B cell (primary cell): ENCODE measurements around the gene CREB5. TPM values are rescaled to one million over a fixed set of nuclear protein-coding genes. Genes with fewer than 3 reads are reported as not detected.

ENCODE experiments used
- ATAC-seq: fragments of 200-7000 bp; cut with Tn5 transposase; one replicate; pipeline ENCODE4 v1.10.0; 2021; ENCODE audit warnings: low read depth, mild to moderate bottlenecking, moderate number of reproducible peaks, moderate library complexity
- CTCF ChIA-PET: fragments of 350-600 bp; sonication (Branson Sonifier 250); formaldehyde crosslinking; loops from one replicate; lab custom pipeline; 2021; ENCODE audit warnings: antibody characterized with exemption, inconsistent platforms; lab: Charles Lee
- POLR2A ChIA-PET: fragments of 350-600 bp; sonication (Branson Sonifier 250); formaldehyde crosslinking; loops from one replicate; lab custom pipeline; 2021; ENCODE audit warnings: antibody characterized with exemption; lab: Charles Lee
- DNase-seq: peaks from one replicate; pipeline ENCODE4 v3.0.0; 2013
- H2AFZ ChIP-seq: 2 replicates; pipeline ENCODE4 v1.6.1; 2012; ENCODE audit warnings: mild to moderate bottlenecking, low read depth, low read length; ENCODE audit not compliant: insufficient read depth, poor library complexity, severe bottlenecking
- H3K27ac ChIP-seq, 2 donors: 1 replicate in 1 of 2; 2 replicates in 1 of 2; pipeline ENCODE4 v1.5.1; 2012 to 2013; ENCODE audit warnings: low read length in 2 of 2, mild to moderate bottlenecking in 2 of 2, moderate library complexity in 1 of 2
- H3K27me3 ChIP-seq, 4 experiments: fragments of 200-600 bp in 1 of 4; sonication (generic) in 1 of 4; replicated peaks in 1 of 4; 1 replicate in 2 of 4; 2 replicates in 2 of 4; pipeline versions ENCODE4 v1.6.1 to v1.7.0; 2013 to 2016; ENCODE audit warnings: low read length in 3 of 4, mild to moderate bottlenecking in 2 of 4, mixed read lengths in 1 of 4, moderate library complexity in 1 of 4; ENCODE audit not compliant: insufficient read depth in 4 of 4, control insufficient read depth in 3 of 4; ENCODE audit errors: control extremely low read depth in 1 of 4
- H3K36me3 ChIP-seq, 2 experiments: replicated peaks in 1 of 2; 1 replicate in 1 of 2; 2 replicates in 1 of 2; pipeline versions ENCODE4 v1.6.1 to v1.7.1; 2013; ENCODE audit warnings: low read length in 1 of 2; ENCODE audit not compliant: insufficient read depth in 2 of 2, control insufficient read depth in 1 of 2; ENCODE audit errors: control extremely low read depth in 1 of 2, extremely low read depth in 1 of 2
- H3K4me1 ChIP-seq, 2 donors: fragments of 200-600 bp in 1 of 2; sonication (generic) in 1 of 2; 1 replicate in 1 of 2; 2 replicates in 1 of 2; pipeline versions ENCODE4 v1.5.1 to v1.6.1; 2013 to 2017; ENCODE audit warnings: low read length in 2 of 2; ENCODE audit not compliant: control insufficient read depth in 2 of 2, insufficient read depth in 2 of 2
- H3K4me2 ChIP-seq: replicated peaks from 2 replicates; pipeline ENCODE3; 2012; ENCODE audit warnings: mild to moderate bottlenecking, low read depth, low read length; ENCODE audit not compliant: poor library complexity, severe bottlenecking
- H3K4me3 ChIP-seq, 5 experiments: fragments of 200-600 bp in 1 of 5; sonication (generic) in 1 of 5; 1 replicate in 3 of 5; 2 replicates in 2 of 5; pipeline versions ENCODE4 v1.5.1 to v1.7.0; 2011 to 2016; ENCODE audit warnings: low read length in 4 of 5, mild to moderate bottlenecking in 4 of 5, low read depth in 2 of 5, control low read depth in 1 of 5, moderate library complexity in 1 of 5; ENCODE audit not compliant: insufficient read depth in 1 of 5; ENCODE audit errors: control extremely low read depth in 1 of 5, extremely low read depth in 1 of 5
- H3K79me2 ChIP-seq: fragments of 200-600 bp; sonication (generic); one replicate; pipeline ENCODE4 v1.6.0; 2016; ENCODE audit warnings: low read length; ENCODE audit not compliant: control insufficient read depth, insufficient read depth
- H3K9ac ChIP-seq: fragments of 200-600 bp; sonication (generic); 2 replicates; pipeline ENCODE4 v1.6.1; 2017; ENCODE audit warnings: mild to moderate bottlenecking, low read length, moderate library complexity
- H3K9me3 ChIP-seq, 3 donors: one replicate each; pipeline versions ENCODE4 v1.6.1 to v1.7.1; 2013; ENCODE audit warnings: low read length in 2 of 3; ENCODE audit not compliant: control insufficient read depth in 2 of 3, insufficient read depth in 1 of 3; ENCODE audit errors: control extremely low read depth in 1 of 3
- H4K20me1 ChIP-seq: 2 replicates; pipeline ENCODE4 v1.6.0; 2012; ENCODE audit warnings: mild to moderate bottlenecking, low read length; ENCODE audit not compliant: insufficient read depth, control insufficient read depth, poor library complexity, severe bottlenecking
- H3K27ac Mint-ChIP-seq: one replicate; pipeline ENCODE4 v1.8.0; 2021; ENCODE audit warnings: mixed read lengths
- H3K27me3 Mint-ChIP-seq: one replicate; pipeline ENCODE4 v1.8.0; 2021; ENCODE audit warnings: mixed read lengths
- H3K4me1 Mint-ChIP-seq: one replicate; pipeline ENCODE4 v1.8.0; 2021; ENCODE audit warnings: mixed read lengths
- H3K4me3 Mint-ChIP-seq: one replicate; pipeline ENCODE4 v1.8.0; 2021; ENCODE audit warnings: mixed read lengths
- H3K9me3 Mint-ChIP-seq: one replicate; pipeline ENCODE4 v1.8.0; 2022; ENCODE audit warnings: mixed read lengths; ENCODE audit not compliant: insufficient read depth
- EZH2 ChIP-seq: IDR thresholded peaks from 2 replicates; pipeline ENCODE4 v1.6.1; 2012; ENCODE audit warnings: borderline replicate concordance, low read depth, mild to moderate bottlenecking, moderate library complexity, low read length; ENCODE audit not compliant: insufficient read depth, poor library complexity, severe bottlenecking
- WGBS: methylation state at CpG from one replicate; pipeline ENCODE4 v1.1.5; 2013; ENCODE audit warnings: missing lambda C conversion rate; ENCODE audit not compliant: insufficient coverage; 5-methylcytosine and 5-hydroxymethylcytosine counted together
- intact Hi-C: fragments of 100-400 bp; cut with micrococcal nuclease; formaldehyde crosslinking; loops from one replicate; pipeline ENCODE4 v1.10.0; 2022
- polyA plus RNA-seq: library from polyadenylated mRNA; depleted of rRNA; stranded (reverse); fragments of >200 nt; gene quantifications from 2 replicates; pipeline ENCODE4 v1.2.3, GENCODE V29; 2012
- total RNA-seq, 2 donors: library from RNA; stranded (reverse); fragments of 120-200 nt in 1 of 2; gene quantifications; 1 replicate in 1 of 2; 2 replicates in 1 of 2; pipeline versions ENCODE4 v1.2.3 to v1.2.4, GENCODE V29; 2013 to 2022
- TF ChIP-seq, protein P1 (sequence below): fragments of 200-600 bp; IDR thresholded peaks from one replicate; pipeline ENCODE4 v1.8.0; 2022; ENCODE audit warnings: antibody characterized with exemption, mild to moderate bottlenecking

The CREB5 gene
- total and polyA plus RNA-seq, 2 donors (not counting 1 experiment from before 2014, with no cell fraction given): 0.05 to 0.95 TPM

DNA sequence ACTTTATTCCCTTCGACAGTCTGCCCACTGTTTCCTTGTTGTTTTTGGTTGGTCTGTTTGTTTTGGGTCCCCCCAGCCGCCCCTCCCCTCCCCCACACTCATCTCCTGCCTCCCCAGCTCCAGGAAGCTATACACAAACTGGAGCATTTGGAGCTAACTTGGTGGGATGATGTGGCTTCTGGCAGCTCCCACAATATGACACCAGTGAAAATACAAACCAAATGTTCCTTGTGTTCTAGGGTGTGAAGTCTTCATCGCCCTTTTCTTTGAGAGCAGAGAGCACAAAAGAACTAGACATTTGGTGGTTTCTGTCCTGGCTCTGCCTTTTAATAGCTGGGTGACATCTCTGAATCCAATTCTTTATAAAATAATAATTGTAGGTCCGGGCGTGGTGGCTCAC is 33.8 kb downstream of the CREB5 start:
- H3K36me3 ChIP-seq: no peaks in the 10 kb centered on the region
- ChIA-PET CTCF (no interaction called here), POLR2A (no interaction called here)
- 100% methylated on average over 2 of the region's 5 CpGs for WGBS
- no peaks in the 10 kb centered on the region for H3K79me2 ChIP-seq
- Mint-ChIP-seq H3K4me1 (no peaks in the 10 kb centered on the region), H3K4me3 (no peak overlapping the region), H3K27me3 (peaks cover 23% of the 10 kb centered on the region), H3K27ac (no peak overlapping the region), H3K9me3 (no peaks in the 10 kb centered on the region)
- no peak for ATAC-seq
- no peak overlapping the region for H3K4me3 ChIP-seq
- intact Hi-C loops: no loop called here
- H3K9ac ChIP-seq: no peak overlapping the region
- no peak overlapping the region for H2AFZ ChIP-seq
- H3K4me1 ChIP-seq: no peaks in the 10 kb centered on the region
- H3K27ac ChIP-seq: no peak overlapping the region
- H3K4me2 ChIP-seq: no peak overlapping the region
- peaks cover 0 to 4% (median 0%) of the 10 kb centered on the region in 4 experiments for H3K27me3 ChIP-seq
- no peaks in the 10 kb centered on the region for H4K20me1 ChIP-seq
- no peaks in the 10 kb centered on the region for H3K9me3 ChIP-seq
- DNase-seq: no peak
- TF ChIP-seq, protein P1, sequence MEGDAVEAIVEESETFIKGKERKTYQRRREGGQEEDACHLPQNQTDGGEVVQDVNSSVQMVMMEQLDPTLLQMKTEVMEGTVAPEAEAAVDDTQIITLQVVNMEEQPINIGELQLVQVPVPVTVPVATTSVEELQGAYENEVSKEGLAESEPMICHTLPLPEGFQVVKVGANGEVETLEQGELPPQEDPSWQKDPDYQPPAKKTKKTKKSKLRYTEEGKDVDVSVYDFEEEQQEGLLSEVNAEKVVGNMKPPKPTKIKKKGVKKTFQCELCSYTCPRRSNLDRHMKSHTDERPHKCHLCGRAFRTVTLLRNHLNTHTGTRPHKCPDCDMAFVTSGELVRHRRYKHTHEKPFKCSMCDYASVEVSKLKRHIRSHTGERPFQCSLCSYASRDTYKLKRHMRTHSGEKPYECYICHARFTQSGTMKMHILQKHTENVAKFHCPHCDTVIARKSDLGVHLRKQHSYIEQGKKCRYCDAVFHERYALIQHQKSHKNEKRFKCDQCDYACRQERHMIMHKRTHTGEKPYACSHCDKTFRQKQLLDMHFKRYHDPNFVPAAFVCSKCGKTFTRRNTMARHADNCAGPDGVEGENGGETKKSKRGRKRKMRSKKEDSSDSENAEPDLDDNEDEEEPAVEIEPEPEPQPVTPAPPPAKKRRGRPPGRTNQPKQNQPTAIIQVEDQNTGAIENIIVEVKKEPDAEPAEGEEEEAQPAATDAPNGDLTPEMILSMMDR: no peak
- no peak for TF ChIP-seq EZH2

DNA sequence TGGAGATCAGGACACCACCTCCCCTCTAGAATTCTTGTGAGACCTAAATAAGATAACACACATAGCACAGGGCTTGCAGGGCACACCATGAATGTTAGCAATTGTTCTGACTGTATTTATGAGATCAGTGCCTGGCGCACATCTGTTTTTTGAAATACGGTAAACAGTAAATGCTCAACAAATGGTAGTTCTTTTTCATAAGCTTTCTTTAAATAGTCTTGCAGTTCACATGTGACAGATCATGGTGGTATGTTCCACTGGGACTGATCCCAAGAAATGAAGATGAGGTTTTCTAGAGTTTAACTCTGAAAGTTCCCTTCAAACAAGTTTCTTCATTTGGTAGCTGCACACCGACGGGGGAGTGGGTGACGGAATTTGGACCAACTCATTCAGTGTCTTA is 34.8 kb downstream of the CREB5 start:
- no peaks in the 10 kb centered on the region for H3K9me3 ChIP-seq
- CTCF ChIA-PET: no interaction called here
- no peaks in the 10 kb centered on the region for H3K4me1 ChIP-seq
- 100% methylated on average over 2 of the region's 5 CpGs for WGBS
- H3K27me3 Mint-ChIP-seq: peaks cover 25% of the 10 kb centered on the region
- H4K20me1 ChIP-seq: no peaks in the 10 kb centered on the region
- no peaks in the 10 kb centered on the region for H3K36me3 ChIP-seq
- no peak overlapping the region for H2AFZ ChIP-seq
- H3K9ac ChIP-seq: no peak overlapping the region
- POLR2A ChIA-PET: no interaction called here
- no peak for ATAC-seq
- no peak overlapping the region for H3K4me3 Mint-ChIP-seq
- TF ChIP-seq, protein P1: no peak
- TF ChIP-seq EZH2: no peak
- intact Hi-C loops: no loop called here
- no peaks in the 10 kb centered on the region for H3K79me2 ChIP-seq
- no peaks in the 10 kb centered on the region for H3K9me3 Mint-ChIP-seq
- no peak overlapping the region for H3K4me3 ChIP-seq
- H3K27me3 ChIP-seq: peaks cover 0 to 4% (median 0%) of the 10 kb centered on the region in 4 experiments
- no peak overlapping the region for H3K4me2 ChIP-seq
- no peak overlapping the region for H3K27ac Mint-ChIP-seq
- no peak overlapping the region for H3K27ac ChIP-seq
- no peaks in the 10 kb centered on the region for H3K4me1 Mint-ChIP-seq
- DNase-seq: no peak
